Stimulated activated CD8-positive, alpha-beta memory T cell treated with anti-CD3 and anti-CD28 coated beads, Interleukin-7, amount 100 ng/mL, for 4 hours (primary cell): ENCODE results near the gene MT1X.
"Not testable (repeated sequence)": the region's sequence is repeated elsewhere in the genome, so short reads cannot be mapped to it uniquely, and the experiment has no call there.

Experiments used
- DNase-seq, 2 donors: peaks; one replicate each; pipeline ENCODE4 v3.0.0-alpha.2; 2020; ENCODE audit warnings: low read depth in 2 of 2

Gene MT1X

GRCh38 chr16:56710181-56710737, 28.0 kb downstream of the MT1X start:
- DNase-seq, result no peak

GRCh38 chr16:56711862-56712261, 29.6 kb downstream of the MT1X start:
- no peak for DNase-seq

DNA sequence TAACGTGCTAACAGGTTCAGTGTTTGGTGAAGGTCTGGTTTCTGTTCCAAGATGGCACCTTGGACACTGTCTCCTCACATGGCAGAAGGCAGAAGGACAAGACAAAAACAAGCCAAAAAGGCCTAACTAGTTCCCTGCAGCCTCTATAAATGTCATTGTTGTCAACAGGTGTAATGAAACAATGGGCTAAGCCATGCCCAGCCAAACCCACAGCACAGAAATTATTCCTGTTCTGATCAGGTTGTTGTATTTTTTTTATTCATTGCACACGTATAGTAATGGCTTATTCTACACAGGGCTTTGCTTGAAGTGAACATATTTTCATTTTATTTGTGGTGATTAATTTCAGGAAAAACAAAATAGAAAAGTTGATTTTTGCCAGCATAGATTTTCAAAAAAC, 31.5 kb downstream of the MT1X start:
- no peak for DNase-seq

GRCh38 chr16:56715126-56715525, 32.9 kb downstream of the MT1X start:
- no peak for DNase-seq

GRCh38 chr16:56716761-56717160, 34.5 kb downstream of the MT1X start:
- no peak for DNase-seq

- DNase-seq, result not testable (repeated sequence)
These were observed 35.3 kb downstream of the MT1X start for GRCh38 chr16:56717532-56717931.

GRCh38 chr16:56722200-56722842, 40.1 kb downstream of the MT1X start:
- DNase-seq, result no peak

DNA sequence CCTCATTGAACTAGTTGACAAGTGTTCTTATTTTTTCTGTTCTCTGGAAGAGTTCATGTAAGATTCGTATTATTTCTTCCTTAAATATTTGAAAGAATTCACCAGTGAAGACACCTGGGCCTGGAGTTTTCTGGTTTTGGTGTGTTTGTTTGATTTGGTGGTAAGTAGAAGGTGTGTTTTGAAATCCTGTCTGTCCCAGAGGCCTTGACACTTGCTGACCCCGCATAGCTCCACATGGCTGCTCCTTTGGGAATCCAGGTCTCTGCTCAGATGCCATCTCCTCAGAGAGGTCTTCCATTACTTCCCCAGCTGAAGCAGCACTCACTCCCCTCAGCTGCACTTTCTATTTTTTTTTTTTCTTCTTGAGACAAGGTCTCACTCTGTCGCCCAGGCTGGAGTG, 41.9 kb downstream of the MT1X start:
- no peak for DNase-seq

- no peak for DNase-seq
These were observed 44.0 kb downstream of the MT1X start for GRCh38 chr16:56726283-56726682.

DNA sequence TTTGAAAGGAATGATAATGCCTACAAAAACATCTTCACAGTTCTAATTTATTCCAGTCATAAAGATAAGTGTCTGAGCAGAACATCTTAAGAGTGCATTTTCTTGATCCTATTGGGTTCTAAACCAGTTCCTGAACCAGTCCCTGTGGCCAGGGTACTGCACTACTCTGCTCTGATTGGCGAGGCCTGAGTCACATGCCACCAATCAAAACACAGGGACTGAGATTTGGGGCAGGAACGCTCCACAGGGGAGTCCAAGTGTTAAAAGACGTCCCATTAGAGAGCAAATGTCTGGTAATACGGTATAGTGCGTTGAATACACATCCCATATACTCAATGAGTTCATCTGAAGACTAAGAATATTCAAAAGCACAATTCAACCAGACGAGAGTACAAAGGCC, 44.7 kb downstream of the MT1X start:
- DNase-seq, result no peak

DNA sequence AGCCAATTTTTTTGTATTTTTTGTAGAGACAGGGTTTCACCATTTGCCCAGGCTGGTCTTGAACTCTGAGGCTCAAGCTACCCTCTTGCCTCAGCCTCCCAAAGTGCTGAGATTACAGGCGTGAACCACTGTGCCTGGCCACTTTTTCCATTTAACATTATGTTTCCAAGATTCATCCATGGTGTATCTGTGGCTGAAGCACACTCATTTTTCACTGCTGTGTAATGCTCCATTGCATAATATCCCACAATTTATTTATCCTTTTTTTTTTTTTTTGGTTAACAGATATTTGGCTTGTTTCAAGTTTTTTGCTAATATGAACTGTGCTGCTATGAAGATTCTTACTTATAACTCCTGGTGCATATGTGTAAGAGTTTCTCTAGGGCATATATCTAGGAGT, 45.8 kb downstream of the MT1X start:
- no peak for DNase-seq

DNA sequence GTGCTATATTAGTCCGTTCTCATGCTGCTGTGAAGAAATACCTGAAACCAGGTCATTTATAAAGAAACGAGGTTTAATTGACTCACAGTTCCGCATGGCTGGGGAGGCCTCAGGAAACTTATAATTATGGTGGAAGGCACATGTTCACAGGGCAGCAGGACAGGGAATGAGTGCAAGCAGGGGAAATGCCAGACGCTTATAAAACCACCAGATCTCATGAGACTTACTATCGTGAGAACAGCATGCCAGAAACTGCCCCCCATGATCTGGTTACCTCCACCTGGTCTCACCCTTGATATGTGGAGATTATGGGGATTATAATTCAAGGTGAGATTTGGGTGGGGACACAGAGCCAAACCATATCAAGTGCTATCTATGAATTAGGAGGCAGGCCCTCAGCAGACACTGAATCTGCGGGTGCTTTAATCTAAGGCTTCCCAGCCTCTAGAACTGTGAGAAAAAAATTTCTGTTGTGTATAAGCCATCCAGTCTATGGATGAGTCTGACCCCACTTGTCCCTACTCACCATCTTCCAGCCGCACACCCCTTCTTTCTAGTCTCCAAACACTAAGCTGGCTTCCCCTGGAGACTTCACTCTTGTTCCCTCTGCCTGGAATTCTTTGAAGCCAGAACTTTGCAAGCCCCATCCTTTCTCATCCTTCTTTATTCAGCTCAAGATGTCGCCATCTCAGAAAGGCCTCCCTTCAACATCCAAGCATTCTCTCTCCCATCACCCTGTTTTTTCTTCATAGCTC, 46.9 kb downstream of the MT1X start:
- no peak for DNase-seq

- peak; percentile 80 to 85 for DNase-seq
These were observed 47.7 kb downstream of the MT1X start, which contains the start of gene NUP93 for GRCh38 chr16:56729735-56730662. TSS of gene NUP93 (plus strand) at chr16:56730129. CDS start at chr16:56748248, 18,119 bp downstream.

DNA sequence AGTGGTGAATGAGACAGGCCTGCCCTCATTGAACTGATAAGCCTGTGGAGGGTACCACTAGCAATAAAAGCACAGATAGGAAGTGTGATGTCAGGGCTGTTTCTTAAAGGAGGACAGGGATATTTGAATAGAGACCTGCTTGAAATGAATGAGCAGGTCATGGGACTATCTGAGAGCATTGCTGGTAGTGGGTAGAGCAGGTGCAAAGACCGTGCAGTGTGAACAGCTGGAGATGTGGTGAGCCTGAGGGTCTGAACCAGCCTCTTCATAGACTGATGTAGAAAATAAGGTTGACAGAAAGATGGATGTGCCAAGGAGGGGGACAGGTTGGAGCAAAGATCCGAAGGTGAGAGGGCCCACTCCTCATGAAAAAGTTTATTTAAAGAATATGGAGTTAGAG, 50.1 kb downstream of the MT1X start:
- DNase-seq, result no peak

- no peak for DNase-seq
These were observed 50.6 kb downstream of the MT1X start for GRCh38 chr16:56732832-56733231.
